ENCODE data around the gene FER1L5. TPM values are rescaled to one million over a fixed set of nuclear protein-coding genes. Genes with fewer than 3 reads are reported as not detected.

The FER1L5 gene
- total RNA-seq: not detected

DNA sequence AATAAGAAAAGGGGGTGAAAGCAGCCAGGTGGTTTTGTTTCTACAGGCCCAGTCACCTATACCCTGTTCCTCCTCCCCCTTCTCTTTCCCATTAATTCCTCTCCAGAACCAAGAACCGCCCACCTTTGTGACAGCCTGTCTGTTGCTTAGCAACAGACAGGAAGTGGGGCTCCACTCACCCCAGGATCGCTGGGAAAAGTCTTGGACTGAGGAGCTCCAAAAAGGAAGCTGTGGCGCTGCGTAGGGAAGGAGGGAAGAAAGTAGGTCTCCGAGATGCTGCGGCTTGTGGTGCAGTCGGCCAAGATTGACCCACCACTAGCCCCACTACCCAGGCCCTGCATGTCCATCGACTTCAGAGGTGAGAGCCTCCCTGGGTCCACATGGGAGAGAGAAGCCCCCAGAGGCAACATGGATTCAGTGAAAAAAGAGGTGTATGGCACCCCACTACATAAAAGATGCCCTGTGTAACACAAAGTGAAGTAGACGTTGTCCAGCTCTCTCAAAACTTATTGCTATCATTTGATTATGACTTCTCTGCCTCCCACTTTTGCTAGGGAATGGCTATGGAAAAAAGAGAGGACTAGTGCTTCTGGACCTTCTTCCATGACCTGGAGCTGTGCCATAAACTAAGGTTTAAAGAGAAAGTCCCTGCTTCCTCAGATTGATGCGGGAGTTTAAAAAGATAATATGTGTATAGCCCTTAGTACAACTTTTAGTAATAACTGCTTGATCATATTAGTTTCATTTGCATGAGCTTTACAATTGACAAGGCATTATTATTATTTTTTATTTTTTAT is at the start of gene FER1L5:
Gene FER1L5, plus strand, starts transcription at position 201 of the 797 bp plus-strand sequence. Its CDS starts 73 bp downstream, at position 274.
- H3K9me3 Mint-ChIP-seq: no peaks in the 10 kb centered on the region
- H3K27ac Mint-ChIP-seq: no peak within 1 kb of the TSS
- no peak for DNase-seq (ENCODE audit: low spot score in 2 of 2)
- H3K36me3 Mint-ChIP-seq: peaks cover 0 to 1% of the 10 kb centered on the region in 2 donors
- ATAC-seq: no peak

DNA sequence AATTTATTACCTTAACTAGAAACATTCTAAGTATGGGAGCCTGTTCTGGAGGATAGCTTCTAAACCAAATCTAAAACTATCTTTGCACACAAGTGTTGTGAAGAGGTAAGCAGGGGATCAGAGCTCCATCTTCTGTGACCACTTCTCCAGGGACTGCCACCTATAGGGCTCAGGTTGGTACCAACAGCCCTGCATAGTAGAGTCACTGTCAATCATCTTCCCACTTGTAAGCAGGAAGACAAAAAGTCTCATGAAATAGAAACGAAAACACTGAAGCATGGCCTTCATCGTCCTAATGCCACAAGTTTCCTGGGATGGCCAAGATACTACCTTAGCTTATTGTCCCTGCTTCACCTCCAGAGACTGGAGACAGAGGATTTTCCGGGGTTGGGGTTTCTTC is 48.3 kb upstream of the FER1L5 start:
- Mint-ChIP-seq H3K36me3 (peaks cover 14 to 39% of the 10 kb centered on the region in 2 donors), H3K27ac (peak overlapping the region; percentile 60 to 94), H3K9me3 (no peaks in the 10 kb centered on the region)
- DNase-seq (ENCODE audit: low spot score in 2 of 2): no peak
- peak; percentile 30 to 34 for ATAC-seq

DNA sequence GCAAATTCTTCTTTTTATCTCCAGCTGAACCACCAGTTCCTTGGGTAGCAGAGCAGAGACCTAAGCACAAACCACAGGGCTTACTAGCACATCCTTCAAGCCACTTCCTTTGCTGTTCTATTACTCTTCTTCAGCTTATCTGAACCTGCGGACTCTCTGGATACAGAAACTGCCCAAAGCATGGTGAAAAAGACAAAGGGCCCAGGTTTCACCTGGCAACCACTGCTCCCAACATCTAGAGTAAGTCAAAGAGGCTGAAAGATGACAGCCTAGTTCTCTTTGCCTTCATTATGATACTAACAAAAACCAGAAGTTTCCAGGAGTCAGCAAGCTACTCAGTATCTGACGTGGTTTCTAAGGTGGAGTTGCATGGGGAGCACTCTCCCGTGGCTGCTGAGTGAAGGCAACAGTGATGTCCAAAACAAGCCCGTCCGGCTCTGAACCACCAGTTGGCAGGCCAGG is 47.8 kb upstream of the FER1L5 start:
- peaks cover 14 to 40% of the 10 kb centered on the region in 2 donors for H3K36me3 Mint-ChIP-seq

DNA sequence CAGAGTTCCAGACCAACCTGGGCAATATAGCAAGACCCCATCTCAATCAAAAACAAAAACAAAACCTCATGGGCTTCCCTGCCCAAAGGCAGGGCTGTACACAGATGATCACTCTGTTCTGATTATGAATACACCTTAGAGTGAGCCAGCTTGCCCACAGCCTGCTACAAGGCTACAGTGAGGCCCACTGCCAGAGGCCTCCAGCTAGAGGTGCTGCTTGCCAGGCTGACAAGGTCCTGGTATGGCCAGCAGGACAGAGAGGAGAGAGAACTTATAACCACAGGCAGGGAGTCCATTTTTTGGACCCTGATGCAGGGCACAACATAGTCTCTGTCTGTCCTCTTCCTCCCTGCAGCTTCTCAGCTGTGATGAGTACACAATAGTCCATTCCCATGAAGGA is 46.0 kb upstream of the FER1L5 start:
- Mint-ChIP-seq H3K27ac (peak overlapping the region in 1 of 2 donors; percentile 50), H3K36me3 (peaks cover 18 to 59% of the 10 kb centered on the region in 2 donors)

More for the DNA sequence above, 47.8 kb upstream of the FER1L5 start:
- DNase-seq (ENCODE audit: low spot score in 2 of 2): no peak
- H3K27ac Mint-ChIP-seq: peak overlapping the region; percentile 60 to 94
- peak; percentile 85 for ATAC-seq
- H3K9me3 Mint-ChIP-seq: no peaks in the 10 kb centered on the region

DNA sequence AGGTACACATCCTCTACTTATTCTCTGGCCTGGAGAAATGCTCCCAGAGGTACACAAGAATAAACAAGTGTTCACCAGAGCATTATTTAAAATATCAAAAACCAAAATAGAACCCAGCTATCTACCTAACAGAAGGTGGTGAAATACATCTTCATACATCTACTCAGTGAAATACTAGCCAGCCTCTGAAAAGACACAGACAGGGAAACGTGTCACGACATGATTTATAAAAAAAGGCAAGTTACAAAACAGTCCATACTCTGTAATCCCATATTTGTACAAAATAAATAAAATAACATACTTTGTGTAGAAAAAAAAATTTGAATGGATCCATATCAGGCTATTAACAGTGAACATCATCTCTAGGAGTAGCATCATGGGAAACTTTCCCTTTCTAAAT is 42.6 kb upstream of the FER1L5 start:
- no peak for DNase-seq (ENCODE audit: low spot score in 2 of 2)
- Mint-ChIP-seq H3K27ac (no peak overlapping the region), H3K9me3 (no peaks in the 10 kb centered on the region), H3K36me3 (peaks cover 17 to 39% of the 10 kb centered on the region in 2 donors)
- no peak for ATAC-seq

More for the DNA sequence above, 46.0 kb upstream of the FER1L5 start:
- ATAC-seq: no peak
- DNase-seq (ENCODE audit: low spot score in 2 of 2): no peak
- no peaks in the 10 kb centered on the region for H3K9me3 Mint-ChIP-seq

DNA sequence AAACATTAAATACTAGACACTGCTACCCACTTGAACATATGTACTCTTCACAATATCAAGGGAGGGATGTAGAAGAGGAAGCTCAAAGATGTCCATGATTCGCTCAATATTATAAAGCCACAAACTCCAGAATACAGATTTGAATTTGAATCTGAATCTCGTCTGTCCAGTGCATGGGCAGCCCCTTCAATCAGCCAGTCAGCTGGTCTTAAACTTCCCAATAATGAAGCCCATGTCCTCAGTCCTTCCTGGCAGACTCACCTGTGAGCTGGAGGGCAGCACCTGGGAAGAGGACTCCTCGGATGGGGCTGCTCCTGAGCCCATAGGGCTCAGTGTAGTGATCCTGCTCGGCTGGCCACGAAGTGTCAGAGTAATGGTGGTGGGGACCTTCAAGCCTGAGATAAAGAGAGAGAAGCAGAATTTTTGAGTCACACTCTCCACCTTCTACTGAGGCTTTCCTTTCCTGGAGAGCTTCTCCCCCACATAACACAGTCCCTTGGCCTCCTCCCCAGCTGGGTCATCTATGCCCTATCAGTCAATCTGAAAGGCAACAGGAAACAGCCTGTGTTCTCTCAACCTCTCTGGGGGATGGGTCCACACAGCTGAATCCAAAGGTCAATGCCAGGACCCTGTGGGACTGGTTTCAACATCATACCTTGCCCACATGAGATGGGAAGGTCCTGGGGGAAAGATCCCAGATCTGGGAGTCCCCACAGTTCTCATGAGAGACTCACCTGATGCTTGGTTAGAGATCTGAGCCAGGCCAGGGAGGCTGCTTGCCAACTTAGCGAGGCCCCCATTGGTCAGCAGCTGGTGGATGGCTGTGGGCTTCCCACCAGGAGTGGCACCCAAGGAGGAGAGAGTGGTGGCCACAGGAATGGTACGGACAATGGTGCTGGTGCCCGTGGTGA is 40.9 kb upstream of the FER1L5 start:
- H3K27ac Mint-ChIP-seq: peak overlapping the region; percentile 63 to 90
- DNase-seq (ENCODE audit: low spot score in 2 of 2): peak in 1 of 2 donors; percentile 56

DNA sequence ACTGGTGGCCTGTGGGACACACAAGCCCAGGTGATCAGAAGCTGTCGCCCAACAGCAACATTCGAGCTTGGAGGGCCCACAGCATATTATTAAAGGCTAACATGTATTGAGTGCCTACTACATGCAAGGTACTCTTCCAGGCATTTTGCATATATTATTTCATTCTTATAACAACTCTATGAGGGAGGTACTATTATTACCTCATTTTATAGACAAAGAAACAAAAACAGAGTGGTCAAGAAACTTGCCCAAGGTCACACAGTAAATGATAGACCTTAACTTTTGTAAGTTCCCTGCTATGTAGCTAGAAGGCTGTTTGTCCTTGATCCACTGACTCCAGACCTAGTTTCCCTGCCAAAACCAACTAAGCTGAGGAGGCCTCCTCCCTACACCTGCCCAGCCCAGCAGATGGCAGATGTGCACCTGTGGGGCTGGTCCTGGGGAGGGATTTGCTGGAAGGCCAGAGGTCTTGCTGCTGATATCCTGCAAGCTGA is 40.2 kb upstream of the FER1L5 start:
- no peak for ATAC-seq
- peaks cover 17 to 42% of the 10 kb centered on the region in 2 donors for H3K36me3 Mint-ChIP-seq

More for the DNA sequence above, 40.9 kb upstream of the FER1L5 start:
- H3K36me3 Mint-ChIP-seq: peaks cover 14 to 42% of the 10 kb centered on the region in 2 donors
- ATAC-seq: peak; percentile 92 to 99
- H3K9me3 Mint-ChIP-seq: no peaks in the 10 kb centered on the region

DNA sequence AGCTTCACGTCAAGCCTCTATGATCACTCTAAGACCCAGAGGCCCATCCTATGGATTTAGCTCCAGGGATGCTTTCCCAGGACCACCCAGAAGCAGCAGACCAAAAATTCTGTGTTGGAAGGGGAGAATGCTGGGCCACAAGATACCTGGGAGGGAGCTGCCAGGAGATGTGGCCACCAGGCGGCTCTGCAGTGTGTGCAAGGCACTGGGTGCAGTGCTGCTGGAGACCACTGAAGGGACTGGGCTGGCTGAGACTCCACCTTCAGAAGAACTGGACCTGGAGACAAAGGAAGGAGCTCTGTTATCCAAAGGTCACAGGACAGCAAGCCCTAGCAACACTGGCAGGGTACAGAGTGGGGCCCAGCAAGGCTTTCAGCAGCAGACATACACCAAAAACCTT is 38.5 kb upstream of the FER1L5 start:
- DNase-seq (ENCODE audit: low spot score in 2 of 2): no peak
- Mint-ChIP-seq H3K27ac (peak overlapping the region in 1 of 2 donors; percentile 30), H3K9me3 (no peaks in the 10 kb centered on the region), H3K36me3 (peaks cover 23 to 47% of the 10 kb centered on the region in 2 donors)
- no peak for ATAC-seq

More for the DNA sequence above, 40.2 kb upstream of the FER1L5 start:
- Mint-ChIP-seq H3K27ac (peak overlapping the region in 1 of 2 donors; percentile 24), H3K9me3 (no peaks in the 10 kb centered on the region)
- no peak for DNase-seq (ENCODE audit: low spot score in 2 of 2)

GRCh38 chr2:96608469-96609455 is 33.8 kb upstream of the FER1L5 start:
- no peaks in the 10 kb centered on the region for H3K9me3 Mint-ChIP-seq
- DNase-seq (ENCODE audit: low spot score in 2 of 2) (no peak), ATAC-seq (no peak)
- H3K36me3 Mint-ChIP-seq: peaks cover 26 to 31% of the 10 kb centered on the region in 2 donors
- H3K27ac Mint-ChIP-seq: peak overlapping the region; percentile 69 to 90

GRCh38 chr2:96616128-96616527 is 26.4 kb upstream of the FER1L5 start:
- peaks cover 5 to 21% of the 10 kb centered on the region in 2 donors for H3K36me3 Mint-ChIP-seq
- H3K9me3 Mint-ChIP-seq: no peaks in the 10 kb centered on the region
- H3K27ac Mint-ChIP-seq: peak overlapping the region in 1 of 2 donors; percentile 77
- DNase-seq (ENCODE audit: low spot score in 2 of 2) (no peak), ATAC-seq (no peak)

GRCh38 chr2:96616535-96616934 is 26.0 kb upstream of the FER1L5 start:
- Mint-ChIP-seq H3K27ac (peak overlapping the region; percentile 77 to 90), H3K9me3 (no peaks in the 10 kb centered on the region), H3K36me3 (peaks cover under 1 to 21% of the 10 kb centered on the region in 2 donors)
- ATAC-seq: no peak
- DNase-seq (ENCODE audit: low spot score in 2 of 2): no peak

DNA sequence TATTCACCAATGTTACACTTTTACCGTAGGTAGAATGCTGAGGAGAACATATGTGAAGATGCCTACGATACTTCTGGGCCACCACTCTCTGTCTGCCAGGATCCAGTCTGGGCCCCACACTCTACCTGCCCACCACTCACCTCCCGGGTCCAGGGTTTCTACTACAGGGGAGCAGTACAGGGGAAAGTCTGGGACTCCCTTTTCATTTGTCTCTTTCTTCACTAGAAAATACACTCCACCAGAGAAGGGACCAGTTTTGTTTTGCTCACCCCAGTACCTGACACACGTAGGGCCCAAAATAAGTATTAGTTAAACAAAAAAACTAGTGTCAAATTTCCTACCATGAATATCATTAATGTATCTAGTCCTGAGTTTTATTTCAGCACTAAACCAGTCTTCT is 25.6 kb upstream of the FER1L5 start:
- Mint-ChIP-seq H3K36me3 (peaks cover 0 to 21% of the 10 kb centered on the region in 2 donors), H3K9me3 (no peaks in the 10 kb centered on the region), H3K27ac (peak overlapping the region; percentile 77 to 90)
- ATAC-seq (peak; percentile 7 to 9), DNase-seq (ENCODE audit: low spot score in 2 of 2) (no peak)

DNA sequence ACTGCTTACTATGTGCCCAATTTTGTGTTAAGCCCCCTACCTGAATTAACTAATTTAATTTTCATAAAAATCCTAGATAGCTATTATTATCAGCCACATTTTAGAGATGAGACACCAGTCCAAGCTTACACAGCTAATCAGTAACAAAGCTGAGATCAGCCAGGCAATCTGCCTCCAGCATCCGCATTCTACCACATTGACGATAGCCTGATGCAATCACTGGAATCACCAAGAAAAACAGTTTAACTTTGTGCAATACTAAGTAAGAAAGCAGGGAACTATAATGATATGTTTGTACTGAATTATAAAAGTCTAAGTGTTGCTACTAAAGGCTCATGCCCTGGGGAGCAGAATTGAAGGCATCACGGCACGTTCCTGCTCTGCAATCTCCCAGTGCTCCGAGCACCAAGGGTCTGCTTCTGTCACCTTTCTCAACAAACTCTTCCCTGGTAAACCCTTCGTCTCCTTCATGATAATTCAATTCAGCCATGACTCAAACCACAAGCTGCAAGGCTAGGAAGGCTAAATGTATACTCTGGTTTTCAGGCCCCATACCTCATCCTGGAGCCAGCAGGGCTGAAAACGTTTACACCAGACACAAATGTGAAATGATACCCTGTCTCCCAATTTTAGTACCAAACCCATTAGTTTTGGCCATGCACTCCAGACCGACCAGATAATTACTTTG is 23.8 kb upstream of the FER1L5 start:
- H3K9me3 Mint-ChIP-seq: no peaks in the 10 kb centered on the region
- peaks cover 0 to 13% of the 10 kb centered on the region in 2 donors for H3K36me3 Mint-ChIP-seq
- H3K27ac Mint-ChIP-seq: peak overlapping the region in 1 of 2 donors; percentile 36
- ATAC-seq (no peak), DNase-seq (ENCODE audit: low spot score in 2 of 2) (no peak)

- DNase-seq (ENCODE audit: low spot score in 2 of 2) (no peak), ATAC-seq (no peak)
- Mint-ChIP-seq H3K9me3 (no peaks in the 10 kb centered on the region), H3K36me3 (peaks cover 0 to 4% of the 10 kb centered on the region in 2 donors), H3K27ac (peak overlapping the region in 1 of 2 donors; percentile 31)
These were observed 20.0 kb upstream of the FER1L5 start for GRCh38 chr2:96622544-96622943.

DNA sequence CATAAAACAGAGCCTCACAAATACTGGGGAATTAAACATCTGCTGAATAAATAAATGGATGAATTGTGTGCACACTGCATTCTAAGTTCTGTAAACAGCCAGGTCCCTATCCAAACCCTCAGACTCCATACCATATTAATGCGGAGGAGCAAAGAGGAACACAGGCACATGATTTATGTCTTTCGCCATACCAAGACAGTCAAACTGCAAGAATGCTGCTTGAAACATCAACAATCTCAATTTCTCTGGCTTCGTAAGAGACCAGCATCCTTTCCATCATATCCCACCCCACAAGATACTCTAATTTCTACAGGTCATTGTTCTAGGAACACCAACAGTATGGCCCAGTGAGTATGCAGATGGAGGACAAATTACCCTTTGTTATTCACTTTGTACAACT is 19.4 kb upstream of the FER1L5 start:
- ATAC-seq: no peak
- no peaks in the 10 kb centered on the region for H3K9me3 Mint-ChIP-seq
- DNase-seq (ENCODE audit: low spot score in 2 of 2): no peak
- peaks cover 0 to 7% of the 10 kb centered on the region in 2 donors for H3K36me3 Mint-ChIP-seq
- peak overlapping the region in 1 of 2 donors; percentile 31 for H3K27ac Mint-ChIP-seq
